ENCODE data around the gene KIAA0825.

The KIAA0825 gene

GRCh38 chr5:94240134-94240533, 378.3 kb downstream of the KIAA0825 start:
- DNase-seq (ENCODE audit: low read depth, low spot score) = no peak
- no peak for TF ChIP-seq CTCF (IDR thresholded peaks at IDR 0.05; ENCODE audit: low read depth, low read length)
- in situ Hi-C loops (cut with HindIII; ENCODE audit: low sequenced_read_pairs) = no loop called here
- no peak overlapping the region for H3K4me3 ChIP-seq (ENCODE audit: low read depth, low read length)

GRCh38 chr5:94239266-94239665, 379.1 kb downstream of the KIAA0825 start:
- no peak overlapping the region for H3K4me3 ChIP-seq (ENCODE audit: low read depth, low read length)
- DNase-seq (ENCODE audit: low read depth, low spot score) = no peak
- in situ Hi-C loops (cut with HindIII; ENCODE audit: low sequenced_read_pairs) = no loop called here
- no peak for TF ChIP-seq CTCF (IDR thresholded peaks at IDR 0.05; ENCODE audit: low read depth, low read length)

- no peak for TF ChIP-seq CTCF (IDR thresholded peaks at IDR 0.05; ENCODE audit: low read depth, low read length)
- H3K4me3 ChIP-seq (ENCODE audit: low read depth, low read length) = no peak overlapping the region
- in situ Hi-C loops (cut with HindIII; ENCODE audit: low sequenced_read_pairs) = no loop called here
- no peak for DNase-seq (ENCODE audit: low read depth, low spot score)
Measured at GRCh38 chr5:94234987-94235386, 383.4 kb downstream of the KIAA0825 start.

GRCh38 chr5:94228791-94229190, 389.6 kb downstream of the KIAA0825 start:
- no peak for TF ChIP-seq CTCF (IDR thresholded peaks at IDR 0.05; ENCODE audit: low read depth, low read length)
- no peak for DNase-seq (ENCODE audit: low read depth, low spot score)
- no peak overlapping the region for H3K4me3 ChIP-seq (ENCODE audit: low read depth, low read length)
- in situ Hi-C loops (cut with HindIII; ENCODE audit: low sequenced_read_pairs) = no loop called here

GRCh38 chr5:94223235-94223634, 395.2 kb downstream of the KIAA0825 start:
- DNase-seq (ENCODE audit: low read depth, low spot score) = no peak
- no peak overlapping the region for H3K4me3 ChIP-seq (ENCODE audit: low read depth, low read length)
- in situ Hi-C loops (cut with HindIII; ENCODE audit: low sequenced_read_pairs) = no loop called here
- no peak for TF ChIP-seq CTCF (IDR thresholded peaks at IDR 0.05; ENCODE audit: low read depth, low read length)

GRCh38 chr5:94218374-94218773, 400.0 kb downstream of the KIAA0825 start:
- in situ Hi-C loops (cut with HindIII; ENCODE audit: low sequenced_read_pairs) = no loop called here
- TF ChIP-seq CTCF (IDR thresholded peaks at IDR 0.05; ENCODE audit: low read depth, low read length) = no peak
- peak; percentile 84 for DNase-seq (ENCODE audit: low read depth, low spot score)
- no peak overlapping the region for H3K4me3 ChIP-seq (ENCODE audit: low read depth, low read length)

- TF ChIP-seq CTCF (IDR thresholded peaks at IDR 0.05; ENCODE audit: low read depth, low read length) = no peak
- no peak for DNase-seq (ENCODE audit: low read depth, low spot score)
- in situ Hi-C loops (cut with HindIII; ENCODE audit: low sequenced_read_pairs) = no loop called here
- H3K4me3 ChIP-seq (ENCODE audit: low read depth, low read length) = no peak overlapping the region
Measured at GRCh38 chr5:94217745-94218144, 400.7 kb downstream of the KIAA0825 start.

Measured in astrocyte of the spinal cord (primary cell).